Glutamatergic neuron (in vitro differentiated cells): ENCODE results near the gene GRAMD1B. TPM values are rescaled to one million over a fixed set of nuclear protein-coding genes. Genes with fewer than 3 reads are reported as not detected.

Source experiments
- DNase-seq: peaks from one replicate; pipeline ENCODE4 v3.0.0; 2022
- H3K27ac Mint-ChIP-seq: one replicate; pipeline ENCODE4 v1.8.0; 2020; ENCODE audit warnings: mild to moderate bottlenecking, mixed read lengths, inconsistent platforms; ENCODE audit not compliant: unreplicated experiment
- H3K27me3 Mint-ChIP-seq: one replicate; pipeline ENCODE4 v1.8.0; 2020; ENCODE audit warnings: mild to moderate bottlenecking, moderate library complexity, mixed read lengths, inconsistent platforms; ENCODE audit not compliant: unreplicated experiment
- H3K36me3 Mint-ChIP-seq: one replicate; pipeline ENCODE4 v1.8.0; 2020; ENCODE audit warnings: mild to moderate bottlenecking, mixed read lengths, inconsistent platforms; ENCODE audit not compliant: unreplicated experiment
- H3K4me1 Mint-ChIP-seq: one replicate; pipeline ENCODE4 v1.8.0; 2020; ENCODE audit warnings: mild to moderate bottlenecking, low read depth, mixed read lengths, inconsistent platforms; ENCODE audit not compliant: unreplicated experiment
- H3K4me3 Mint-ChIP-seq: one replicate; pipeline ENCODE4 v1.8.0; 2020; ENCODE audit warnings: mild to moderate bottlenecking, mixed read lengths, inconsistent platforms; ENCODE audit not compliant: unreplicated experiment
- H3K9me3 Mint-ChIP-seq: one replicate; pipeline ENCODE4 v1.8.0; 2020; ENCODE audit warnings: mild to moderate bottlenecking, moderate library complexity, mixed read lengths, inconsistent platforms; ENCODE audit not compliant: unreplicated experiment
- CTCF ChIP-seq: fragments of 200-600 bp; sonication (generic); IDR thresholded peaks from one replicate; pipeline ENCODE4 v1.5.0; 2021; ENCODE audit not compliant: partially characterized antibody, unreplicated experiment
- total RNA-seq: library from RNA; stranded (reverse); fragmentation: NEBNext Ultra II Directional; extraction: Animal tissue kit (Norgen Biotek cat#: 25700); gene quantifications from one replicate; pipeline ENCODE4 v1.2.1, GENCODE V29; 2021; ENCODE audit not compliant: unreplicated experiment

GRAMD1B gene
- total RNA-seq, 1 donor from 2014 or later: 12.2 TPM

DNA sequence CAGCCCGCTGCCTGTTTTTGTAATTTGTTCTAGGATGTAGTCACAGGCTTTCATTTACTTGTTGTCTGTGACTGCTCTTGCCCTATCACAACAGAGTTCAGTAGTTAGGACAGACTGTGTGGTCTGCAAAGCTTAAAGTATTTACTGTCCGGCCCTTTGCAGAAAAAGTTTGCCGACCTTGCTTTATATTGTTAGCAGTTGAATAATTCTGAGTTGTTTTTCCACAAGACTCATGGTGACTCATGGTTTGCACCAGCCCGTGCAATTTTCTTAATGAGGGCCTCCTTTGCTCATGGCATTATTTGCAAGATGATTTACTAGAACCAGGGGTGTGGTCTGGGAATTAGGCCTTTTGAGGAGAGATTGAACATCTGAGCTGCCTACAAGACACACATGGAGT, 113.7 kb downstream of the GRAMD1B start:
- Mint-ChIP-seq H3K27me3 (peaks cover 4% of the 10 kb centered on the region), H3K4me3 (no peak overlapping the region), H3K27ac (no peak overlapping the region), H3K36me3 (no peaks in the 10 kb centered on the region), H3K4me1 (peaks cover 11% of the 10 kb centered on the region), H3K9me3 (no peaks in the 10 kb centered on the region)
- no peak for TF ChIP-seq CTCF
- no peak for DNase-seq

DNA sequence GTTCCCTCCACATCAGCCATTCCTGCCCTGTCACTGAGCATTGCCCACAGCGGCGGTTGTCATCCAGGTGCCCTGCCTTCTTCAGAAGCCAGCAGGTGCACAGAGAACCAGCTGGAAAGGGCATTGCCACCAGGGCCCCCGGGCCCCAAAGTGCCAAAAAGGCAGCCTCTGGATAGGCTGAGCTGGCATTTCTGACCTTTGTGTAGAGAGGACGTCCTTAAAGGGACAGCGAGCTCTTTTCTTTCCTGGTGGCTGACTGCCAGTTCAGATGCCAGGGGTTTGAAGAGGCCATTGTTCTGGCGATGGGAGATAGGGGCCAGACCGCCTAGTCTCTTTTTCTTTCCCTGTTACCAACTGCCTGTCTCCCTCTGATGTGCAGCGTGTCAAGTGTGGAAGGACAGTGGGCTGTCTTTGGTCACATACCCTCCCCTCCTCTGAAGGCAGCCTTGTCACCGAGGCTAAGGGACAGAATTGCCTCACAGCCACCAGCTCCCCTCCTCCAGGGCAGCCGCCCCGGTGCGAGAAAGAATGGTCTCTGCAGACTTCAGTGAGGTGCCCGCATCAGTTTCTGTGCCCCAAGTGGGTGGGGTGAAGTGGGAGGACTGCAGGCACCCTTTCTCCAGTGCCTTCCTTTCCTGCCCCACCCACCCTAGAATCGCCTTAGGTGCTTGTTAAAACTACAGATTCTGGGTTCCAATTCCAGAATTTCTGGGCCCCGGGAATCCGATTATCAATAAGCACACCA, 114.7 kb downstream of the GRAMD1B start:
- TF ChIP-seq CTCF: no peak
- no peaks in the 10 kb centered on the region for H3K9me3 Mint-ChIP-seq
- peaks cover 12% of the 10 kb centered on the region for H3K4me1 Mint-ChIP-seq
- H3K27me3 Mint-ChIP-seq: peaks cover 4% of the 10 kb centered on the region
- no peak overlapping the region for H3K27ac Mint-ChIP-seq
- DNase-seq: no peak
- no peak overlapping the region for H3K4me3 Mint-ChIP-seq
- H3K36me3 Mint-ChIP-seq: no peaks in the 10 kb centered on the region

GRCh38 chr11:123545726-123546270, 115.7 kb downstream of the GRAMD1B start:
- Mint-ChIP-seq H3K4me3 (no peak overlapping the region), H3K27ac (no peak overlapping the region), H3K9me3 (peaks cover 1% of the 10 kb centered on the region), H3K36me3 (no peaks in the 10 kb centered on the region), H3K27me3 (peaks cover 4% of the 10 kb centered on the region), H3K4me1 (peaks cover 18% of the 10 kb centered on the region)
- DNase-seq: no peak
- no peak for TF ChIP-seq CTCF

GRCh38 chr11:123546515-123546914, 116.4 kb downstream of the GRAMD1B start:
- Mint-ChIP-seq H3K9me3 (peaks cover 1% of the 10 kb centered on the region), H3K27ac (no peak overlapping the region), H3K27me3 (peaks cover 4% of the 10 kb centered on the region), H3K4me3 (no peak overlapping the region), H3K4me1 (peaks cover 22% of the 10 kb centered on the region), H3K36me3 (no peaks in the 10 kb centered on the region)
- no peak for TF ChIP-seq CTCF
- DNase-seq: no peak

GRCh38 chr11:123547180-123547579, 117.1 kb downstream of the GRAMD1B start:
- Mint-ChIP-seq H3K4me1 (peaks cover 20% of the 10 kb centered on the region), H3K4me3 (no peak overlapping the region), H3K27ac (no peak overlapping the region), H3K9me3 (peaks cover 1% of the 10 kb centered on the region), H3K36me3 (no peaks in the 10 kb centered on the region), H3K27me3 (peaks cover 4% of the 10 kb centered on the region)
- DNase-seq: no peak
- no peak for TF ChIP-seq CTCF
